ENCODE data around the gene SLX4.

The SLX4 gene

DNA sequence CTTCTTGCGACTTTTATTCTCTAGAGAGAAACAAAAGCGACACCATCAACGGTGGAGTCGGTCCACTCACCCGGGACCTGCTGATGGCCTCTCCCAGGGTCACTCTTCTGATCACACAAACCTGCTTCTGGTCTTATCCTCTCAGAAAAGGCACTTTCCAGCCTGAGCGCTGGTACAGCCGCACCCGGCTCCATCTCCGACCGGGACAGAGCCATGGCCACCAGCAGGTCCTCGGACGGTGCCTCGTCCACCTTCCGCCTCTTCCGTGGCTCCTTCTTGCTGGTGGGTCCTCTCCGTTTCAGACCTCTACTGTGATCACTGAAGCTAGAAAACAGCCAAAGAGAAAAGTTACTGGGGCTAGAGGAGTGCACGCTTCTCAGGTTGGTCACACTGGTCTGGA, 13.7 kb downstream of the SLX4 start:
- no peak overlapping the region for H3K4me3 ChIP-seq (replicated peaks; ENCODE audit: low read depth, low read length)
- H3K36me3 ChIP-seq (ENCODE audit: control insufficient read depth, insufficient read depth, low read length), result peaks cover 20% of the 10 kb centered on the region
- DNase-seq (ENCODE audit: extremely low read depth, insufficient read length), result no peak

DNA sequence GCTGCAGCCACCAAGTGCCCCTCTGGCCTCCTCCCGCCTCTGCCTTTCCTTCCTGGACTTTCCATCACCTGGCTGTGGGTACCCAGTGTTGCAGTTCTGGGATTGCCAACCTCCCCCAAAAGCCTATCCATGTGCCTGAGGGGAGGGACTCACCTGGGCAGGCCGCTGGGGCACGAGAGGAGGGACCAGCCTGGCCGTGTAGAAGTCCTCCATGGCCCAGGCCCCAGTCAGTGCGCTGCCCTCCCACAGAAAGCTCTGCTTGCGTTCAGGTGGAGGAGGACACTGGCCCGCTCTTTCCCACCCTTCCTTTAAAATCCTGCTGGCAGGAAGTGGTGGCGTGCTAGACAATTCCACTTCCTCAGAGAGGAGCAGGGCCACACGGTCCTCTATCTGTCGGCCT, 14.2 kb downstream of the SLX4 start:
- H3K4me3 ChIP-seq (replicated peaks; ENCODE audit: low read depth, low read length), result no peak overlapping the region
- peaks cover 22% of the 10 kb centered on the region for H3K36me3 ChIP-seq (ENCODE audit: control insufficient read depth, insufficient read depth, low read length)
- TF ChIP-seq, protein P1, sequence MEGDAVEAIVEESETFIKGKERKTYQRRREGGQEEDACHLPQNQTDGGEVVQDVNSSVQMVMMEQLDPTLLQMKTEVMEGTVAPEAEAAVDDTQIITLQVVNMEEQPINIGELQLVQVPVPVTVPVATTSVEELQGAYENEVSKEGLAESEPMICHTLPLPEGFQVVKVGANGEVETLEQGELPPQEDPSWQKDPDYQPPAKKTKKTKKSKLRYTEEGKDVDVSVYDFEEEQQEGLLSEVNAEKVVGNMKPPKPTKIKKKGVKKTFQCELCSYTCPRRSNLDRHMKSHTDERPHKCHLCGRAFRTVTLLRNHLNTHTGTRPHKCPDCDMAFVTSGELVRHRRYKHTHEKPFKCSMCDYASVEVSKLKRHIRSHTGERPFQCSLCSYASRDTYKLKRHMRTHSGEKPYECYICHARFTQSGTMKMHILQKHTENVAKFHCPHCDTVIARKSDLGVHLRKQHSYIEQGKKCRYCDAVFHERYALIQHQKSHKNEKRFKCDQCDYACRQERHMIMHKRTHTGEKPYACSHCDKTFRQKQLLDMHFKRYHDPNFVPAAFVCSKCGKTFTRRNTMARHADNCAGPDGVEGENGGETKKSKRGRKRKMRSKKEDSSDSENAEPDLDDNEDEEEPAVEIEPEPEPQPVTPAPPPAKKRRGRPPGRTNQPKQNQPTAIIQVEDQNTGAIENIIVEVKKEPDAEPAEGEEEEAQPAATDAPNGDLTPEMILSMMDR (IDR thresholded peaks at IDR 0.05; ENCODE audit: insufficient read depth, low read length, poor library complexity, severe bottlenecking), result no peak
- no peak for DNase-seq (ENCODE audit: extremely low read depth, insufficient read length)
- H3K27me3 ChIP-seq (replicated peaks; ENCODE audit: control insufficient read depth, insufficient read depth, low read length), result no peaks in the 10 kb centered on the region

More for the DNA sequence above, 13.7 kb downstream of the SLX4 start:
- no peaks in the 10 kb centered on the region for H3K27me3 ChIP-seq (replicated peaks; ENCODE audit: control insufficient read depth, insufficient read depth, low read length)
- TF ChIP-seq, protein P1 (IDR thresholded peaks at IDR 0.05; ENCODE audit: insufficient read depth, low read length, poor library complexity, severe bottlenecking), result no peak

DNA sequence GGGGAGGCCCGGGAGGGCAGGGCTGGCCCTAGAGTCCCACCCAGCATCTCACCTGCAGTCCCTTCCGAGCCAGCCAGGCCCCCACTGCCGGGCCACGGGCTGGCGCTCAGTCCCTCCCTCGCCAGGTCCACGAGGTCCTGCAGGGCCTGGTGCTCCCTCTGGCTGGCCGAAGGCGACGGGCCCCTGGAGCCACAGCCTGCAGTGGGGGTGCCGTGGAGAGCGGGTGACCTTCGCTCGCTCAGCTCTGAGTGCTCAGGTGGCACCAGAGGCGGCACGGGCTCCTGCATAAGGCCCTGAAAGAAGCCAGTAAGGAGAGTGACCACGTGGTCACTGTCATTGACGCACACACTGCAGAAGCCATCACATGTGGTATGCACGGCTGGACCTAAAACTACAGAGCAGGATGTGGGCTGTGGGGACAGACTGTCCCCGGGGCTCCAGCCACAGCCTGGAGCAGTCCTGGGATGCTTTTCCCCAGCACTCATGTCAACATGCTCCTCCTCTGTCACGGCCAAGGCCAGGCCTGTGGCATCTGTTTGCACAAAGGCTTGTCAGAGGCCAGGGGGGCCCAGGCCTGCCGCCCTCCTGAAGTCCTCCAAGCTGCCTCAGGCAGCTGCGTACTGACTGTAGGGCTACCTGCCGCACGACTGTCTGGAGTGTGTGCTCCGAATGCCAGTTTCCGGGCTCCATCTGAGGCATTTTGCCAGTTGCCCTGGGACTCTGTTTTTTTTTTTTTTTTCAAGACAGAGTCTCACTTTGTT, 15.1 kb downstream of the SLX4 start:
- TF ChIP-seq, protein P1 (IDR thresholded peaks at IDR 0.05; ENCODE audit: insufficient read depth, low read length, poor library complexity, severe bottlenecking), result no peak
- no peak for DNase-seq (ENCODE audit: extremely low read depth, insufficient read length)
- Histone ChIP-seq H3K36me3 (ENCODE audit: control insufficient read depth, insufficient read depth, low read length) (peaks cover 25% of the 10 kb centered on the region), H3K4me3 (replicated peaks; ENCODE audit: low read depth, low read length) (no peak overlapping the region), H3K27me3 (replicated peaks; ENCODE audit: control insufficient read depth, insufficient read depth, low read length) (no peaks in the 10 kb centered on the region)

DNA sequence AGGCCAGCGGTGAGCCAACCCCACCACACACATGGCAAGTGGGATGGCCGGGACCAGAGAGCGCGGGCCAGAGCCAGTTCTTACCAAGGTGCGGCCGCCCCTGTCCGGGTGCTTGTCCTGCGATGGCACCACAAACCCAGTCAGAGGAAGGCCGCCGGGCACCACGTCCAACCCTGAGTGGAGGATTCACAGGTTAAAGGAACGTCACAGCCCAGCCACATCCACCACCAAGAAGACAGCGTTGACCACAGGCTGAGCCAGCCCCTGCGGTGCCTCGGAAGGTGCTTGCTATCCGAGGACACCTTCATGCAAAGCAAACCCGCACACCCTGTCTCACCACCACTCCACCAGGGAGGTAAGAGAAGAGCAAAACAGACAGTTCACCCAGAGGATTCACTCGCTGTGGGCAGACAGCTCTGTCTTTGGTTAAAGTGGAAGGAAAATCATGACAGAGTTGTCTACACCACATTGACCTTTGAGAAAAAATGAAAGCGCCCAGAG, 15.8 kb downstream of the SLX4 start:
- H3K4me3 ChIP-seq (replicated peaks; ENCODE audit: low read depth, low read length), result no peak overlapping the region
- H3K27me3 ChIP-seq (replicated peaks; ENCODE audit: control insufficient read depth, insufficient read depth, low read length), result no peaks in the 10 kb centered on the region
- peaks cover 22% of the 10 kb centered on the region for H3K36me3 ChIP-seq (ENCODE audit: control insufficient read depth, insufficient read depth, low read length)
- TF ChIP-seq, protein P1 (IDR thresholded peaks at IDR 0.05; ENCODE audit: insufficient read depth, low read length, poor library complexity, severe bottlenecking), result no peak
- no peak for DNase-seq (ENCODE audit: extremely low read depth, insufficient read length)

DNA sequence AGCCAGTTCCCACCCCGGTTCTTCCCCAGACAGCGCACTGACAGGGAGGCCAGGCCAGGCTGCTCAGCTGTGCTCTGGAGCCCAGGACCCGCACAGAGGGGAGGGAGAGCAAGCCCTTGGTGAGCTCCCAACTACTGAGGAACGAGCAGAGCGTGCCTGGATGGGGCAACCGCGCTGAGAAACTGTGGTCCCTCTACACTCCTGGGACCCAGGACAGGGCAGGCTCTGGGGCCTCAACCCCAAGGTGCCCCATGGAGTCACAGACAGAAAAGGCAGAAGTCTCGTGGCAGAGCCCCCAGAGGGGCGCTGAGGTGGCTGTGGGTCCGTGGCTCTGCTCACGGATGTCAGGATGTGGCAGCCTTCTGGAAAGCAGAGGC, 16.3 kb downstream of the SLX4 start:
- H3K4me3 ChIP-seq (replicated peaks; ENCODE audit: low read depth, low read length), result no peak overlapping the region
- TF ChIP-seq, protein P1 (IDR thresholded peaks at IDR 0.05; ENCODE audit: insufficient read depth, low read length, poor library complexity, severe bottlenecking), result no peak
- peaks cover 23% of the 10 kb centered on the region for H3K36me3 ChIP-seq (ENCODE audit: control insufficient read depth, insufficient read depth, low read length)
- DNase-seq (ENCODE audit: extremely low read depth, insufficient read length), result no peak
- H3K27me3 ChIP-seq (replicated peaks; ENCODE audit: control insufficient read depth, insufficient read depth, low read length), result no peaks in the 10 kb centered on the region

Data from GM06990 (cell line).